A549 treated with AZD2906 at 1 μM for 4 hours (cell line): Measurements from ENCODE around the gene OR4X1. TPM values are rescaled to one million over a fixed set of nuclear protein-coding genes. Genes with fewer than 3 reads are reported as not detected.

Experiments
- total RNA-seq: library from RNA; stranded (reverse); fragments of 200-300 nt; extraction: Qiagen RNA extraction; gene quantifications from 5 replicates; pipeline ENCODE4 v1.2.3, GENCODE V29; 2022

The OR4X1 gene, protein sequence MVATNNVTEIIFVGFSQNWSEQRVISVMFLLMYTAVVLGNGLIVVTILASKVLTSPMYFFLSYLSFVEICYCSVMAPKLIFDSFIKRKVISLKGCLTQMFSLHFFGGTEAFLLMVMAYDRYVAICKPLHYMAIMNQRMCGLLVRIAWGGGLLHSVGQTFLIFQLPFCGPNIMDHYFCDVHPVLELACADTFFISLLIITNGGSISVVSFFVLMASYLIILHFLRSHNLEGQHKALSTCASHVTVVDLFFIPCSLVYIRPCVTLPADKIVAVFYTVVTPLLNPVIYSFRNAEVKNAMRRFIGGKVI
- not detected in 5 replicates for total RNA-seq

GRCh38 chr11:48263423-48263911 is at the start of gene OR4X1:
TSS of gene OR4X1 (plus strand) at chr11:48263861. CDS start at chr11:48263861, 0 bp downstream.

GRCh38 chr11:48216510-48216909 is 47.2 kb upstream of the OR4X1 start, which contains the start of gene OR4B1:
TSS of gene OR4B1 (plus strand) at chr11:48216810. CDS start at chr11:48216810, 0 bp downstream.

DNA sequence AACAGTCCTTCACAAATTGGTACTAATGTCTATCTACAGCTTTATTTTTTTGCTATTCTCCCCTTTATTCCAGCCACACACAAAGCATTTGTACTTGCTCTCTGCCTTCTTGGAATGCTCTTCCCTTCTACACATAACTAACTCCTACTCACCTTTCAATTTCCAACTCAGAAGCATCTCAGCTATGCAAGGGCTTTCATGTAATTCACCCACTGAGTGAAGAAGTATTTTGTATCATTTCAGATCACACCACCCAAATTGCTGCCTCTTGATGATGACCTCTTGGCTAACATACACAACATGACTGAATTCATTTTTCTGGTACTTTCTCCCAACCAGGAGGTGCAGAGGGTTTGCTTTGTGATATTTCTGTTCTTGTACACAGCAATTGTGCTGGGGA is 18.9 kb upstream of the OR4X1 start, which contains the start of gene OR4X2:
TSS of gene OR4X2 (plus strand) at position 301 of the 400 bp plus-strand sequence. CDS start at position 301, 0 bp downstream.

DNA sequence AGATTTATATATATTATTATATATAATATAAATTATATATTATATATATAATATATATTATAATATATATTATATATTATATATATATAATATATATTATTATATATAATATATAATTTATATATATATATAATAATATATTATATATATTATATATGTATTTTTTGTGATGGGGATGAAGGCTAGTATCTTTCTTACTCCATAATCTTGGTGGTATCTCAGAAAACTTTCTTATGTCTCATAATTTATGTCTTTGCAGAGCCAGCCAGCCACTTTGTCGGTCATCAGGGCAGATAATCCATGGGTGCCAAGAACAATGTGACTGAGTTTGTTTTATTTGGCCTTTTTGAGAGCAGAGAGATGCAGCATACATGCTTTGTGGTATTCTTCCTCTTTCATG is 42.3 kb downstream of the OR4X1 start, which contains the start of gene OR4S1:
TSS of gene OR4S1 (plus strand) at position 301 of the 400 bp plus-strand sequence. CDS start at position 301, 0 bp downstream.

Other genes starting within 250 kb of the OR4X1 start
- not detected in 5 replicates for gene OR4B1, start 47.1 kb upstream of the OR4X1 start, total RNA-seq
- not detected in 5 replicates for gene OR4X2, start 18.8 kb upstream of the OR4X1 start, total RNA-seq
- not detected in 5 replicates for gene OR4S1, start 42.4 kb downstream of the OR4X1 start, total RNA-seq
- not detected in 5 replicates for gene OR4C3, start 61.1 kb downstream of the OR4X1 start, total RNA-seq
- gene OR4C5, start 102.6 kb downstream of the OR4X1 start, total RNA-seq, result not detected in 5 replicates
- gene OR4A47, start 224.9 kb downstream of the OR4X1 start, total RNA-seq, result not detected in 5 replicates